ENCODE results near the gene LRRC2.
"Not testable (repeated sequence)": the region's sequence is repeated elsewhere in the genome, so short reads cannot be mapped to it uniquely, and the experiment has no call there.

Gene LRRC2

DNA sequence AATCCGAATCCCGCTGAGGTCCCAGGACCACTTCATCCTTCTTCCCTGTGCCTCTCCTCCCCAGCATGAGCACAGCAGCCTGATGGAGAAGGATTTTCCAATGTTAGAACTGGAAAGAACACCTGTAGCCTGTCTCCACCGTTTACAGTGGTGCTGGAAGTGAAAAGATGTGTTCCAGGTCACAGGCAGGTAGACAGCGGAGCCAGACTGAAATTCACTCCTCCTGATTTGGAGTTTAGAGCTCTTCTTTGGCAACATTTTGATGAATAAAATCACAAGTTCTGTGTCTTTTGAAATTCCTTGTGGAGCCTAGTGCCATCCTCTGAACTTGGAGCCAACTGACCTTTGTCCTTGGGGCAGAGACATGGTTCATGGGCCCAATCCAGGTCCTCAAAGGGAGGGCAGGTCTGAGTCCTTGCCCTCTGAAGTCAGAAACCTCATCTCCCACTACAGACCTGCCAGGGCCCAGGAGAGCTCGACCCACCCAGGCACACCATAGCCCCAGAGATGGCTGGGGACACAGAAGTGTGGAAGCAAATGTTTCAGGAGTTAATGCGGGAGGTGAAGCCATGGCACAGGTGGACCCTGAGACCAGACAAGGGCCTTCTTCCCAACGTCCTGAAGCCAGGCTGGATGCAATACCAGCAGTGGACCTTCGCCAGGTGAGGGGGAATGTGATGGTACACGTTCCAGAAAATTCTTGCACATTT, 68.4 kb downstream of the LRRC2 start, which contains the start of gene RTP3:
TSS of gene RTP3 (plus strand) at position 421 of the 710 bp plus-strand sequence. CDS start at position 508, 87 bp downstream.
- DNase-seq (ENCODE audit: low read depth) = no peak

DNA sequence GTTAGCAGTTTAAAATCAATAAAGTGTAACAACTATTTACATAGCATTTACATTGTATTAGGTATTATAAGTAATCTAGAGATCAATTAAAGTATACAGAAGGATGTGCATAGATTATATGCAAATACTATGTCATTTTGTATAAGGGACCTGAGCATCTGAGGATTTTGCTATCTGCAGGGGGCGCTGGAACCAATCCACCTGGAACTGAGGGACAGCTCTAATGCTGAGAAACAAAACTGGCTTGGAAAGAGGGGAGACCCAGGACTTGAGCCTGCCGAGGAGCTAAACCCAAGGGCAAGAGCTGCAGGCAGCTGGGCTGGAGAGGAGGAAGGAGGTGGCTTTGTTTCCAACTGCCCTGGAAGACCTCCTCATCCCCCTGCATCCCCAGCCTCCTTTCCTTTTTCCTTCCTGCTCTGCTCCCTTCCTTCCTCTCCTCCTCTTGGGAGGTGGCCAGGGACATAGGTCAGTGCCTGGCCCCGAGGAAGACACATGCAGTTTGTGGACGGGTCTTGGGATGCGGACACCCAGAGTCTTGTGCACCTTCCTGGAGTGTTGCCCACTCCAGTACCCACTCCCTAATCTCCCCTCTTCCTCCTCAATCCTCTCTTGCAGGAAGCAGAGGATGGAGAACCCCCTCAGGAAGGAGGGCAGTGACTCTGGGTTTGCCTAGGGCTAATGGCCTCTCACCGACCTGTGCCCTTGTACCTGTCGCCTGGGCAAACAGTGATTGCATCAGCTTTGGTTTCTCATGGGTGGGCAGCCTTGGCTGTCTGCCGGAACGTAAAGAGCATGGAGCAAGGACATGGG, 69.2 kb downstream of the LRRC2 start:
- DNase-seq (ENCODE audit: low read depth) = no peak

DNA sequence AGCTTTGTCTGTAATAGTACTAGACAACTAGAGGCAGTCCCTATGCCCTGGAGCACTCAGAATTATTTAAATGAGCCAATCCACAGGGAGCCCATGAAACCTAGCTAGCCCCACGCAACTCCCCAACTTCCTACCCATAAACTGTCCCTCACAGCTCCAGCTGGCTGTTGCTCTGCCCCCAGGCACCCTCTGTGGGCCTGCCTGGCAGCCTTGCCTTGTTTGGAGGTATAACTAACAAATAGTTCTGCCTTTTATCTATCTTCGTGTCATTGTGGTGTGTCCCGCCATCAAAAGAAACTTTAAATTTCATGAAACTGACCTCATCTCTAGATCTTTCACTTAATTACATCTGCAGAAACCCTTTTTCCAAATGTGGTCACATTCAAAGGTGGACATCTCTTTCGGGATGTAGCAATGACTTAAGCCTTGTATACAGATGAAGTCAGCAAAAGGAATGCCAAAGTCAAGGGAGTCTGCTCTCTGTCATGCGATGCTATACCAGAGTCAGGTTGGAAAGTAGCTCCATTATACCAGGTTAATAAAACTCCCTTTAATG, 70.1 kb downstream of the LRRC2 start:
- no peak for DNase-seq (ENCODE audit: low read depth)

DNA sequence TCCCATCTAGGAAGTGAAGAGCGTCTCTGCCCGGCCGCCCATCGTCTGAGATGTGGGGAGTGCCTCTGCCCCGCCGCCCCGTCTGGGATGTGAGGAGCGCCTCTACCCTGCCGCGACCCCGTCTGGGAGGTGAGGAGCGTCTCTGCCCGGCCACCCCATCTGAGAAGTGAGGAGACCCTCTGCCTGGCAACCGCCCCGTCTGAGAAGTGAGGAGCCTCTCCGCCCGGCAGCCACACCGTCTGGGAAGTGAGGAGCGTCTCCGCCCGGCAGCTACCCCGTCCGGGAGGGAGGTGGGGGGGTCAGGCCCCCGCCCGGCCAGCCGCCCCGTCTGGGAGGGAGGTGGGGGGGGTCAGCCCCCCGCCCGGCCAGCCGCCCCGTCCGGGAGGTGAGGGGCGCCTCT, 71.6 kb downstream of the LRRC2 start:
- DNase-seq (ENCODE audit: low read depth) = not testable (repeated sequence)

DNA sequence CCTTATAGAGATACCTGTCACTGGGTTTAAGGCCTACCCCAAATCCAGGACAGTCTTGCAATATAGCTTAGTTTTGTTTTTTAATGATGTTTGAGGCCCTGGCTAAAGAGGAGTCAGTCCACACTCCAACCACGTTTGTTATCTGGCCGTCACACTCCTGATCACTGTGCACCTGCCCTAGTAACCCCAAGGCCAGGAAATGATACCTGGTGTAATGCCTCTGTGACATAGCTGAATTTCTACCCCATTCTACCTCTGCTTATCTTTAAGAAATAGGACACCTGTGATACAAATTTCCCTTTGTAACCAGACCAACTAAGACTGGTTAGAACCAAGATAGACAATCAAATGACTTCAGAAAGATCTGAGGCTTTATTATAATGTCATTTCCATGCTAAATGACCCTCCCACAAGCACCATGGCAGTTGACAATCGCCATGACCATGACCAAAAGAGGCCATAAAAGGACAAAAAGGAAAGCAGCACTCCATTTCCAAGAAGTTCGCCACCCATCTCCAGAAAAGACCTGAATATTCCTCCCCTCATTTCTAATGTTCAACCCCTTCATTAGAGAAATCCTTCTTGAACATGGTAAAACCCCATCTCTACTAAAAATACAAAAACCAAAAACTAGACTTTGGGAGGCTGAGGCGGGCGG, 73.1 kb downstream of the LRRC2 start:
- DNase-seq (ENCODE audit: low read depth) = no peak

DNA sequence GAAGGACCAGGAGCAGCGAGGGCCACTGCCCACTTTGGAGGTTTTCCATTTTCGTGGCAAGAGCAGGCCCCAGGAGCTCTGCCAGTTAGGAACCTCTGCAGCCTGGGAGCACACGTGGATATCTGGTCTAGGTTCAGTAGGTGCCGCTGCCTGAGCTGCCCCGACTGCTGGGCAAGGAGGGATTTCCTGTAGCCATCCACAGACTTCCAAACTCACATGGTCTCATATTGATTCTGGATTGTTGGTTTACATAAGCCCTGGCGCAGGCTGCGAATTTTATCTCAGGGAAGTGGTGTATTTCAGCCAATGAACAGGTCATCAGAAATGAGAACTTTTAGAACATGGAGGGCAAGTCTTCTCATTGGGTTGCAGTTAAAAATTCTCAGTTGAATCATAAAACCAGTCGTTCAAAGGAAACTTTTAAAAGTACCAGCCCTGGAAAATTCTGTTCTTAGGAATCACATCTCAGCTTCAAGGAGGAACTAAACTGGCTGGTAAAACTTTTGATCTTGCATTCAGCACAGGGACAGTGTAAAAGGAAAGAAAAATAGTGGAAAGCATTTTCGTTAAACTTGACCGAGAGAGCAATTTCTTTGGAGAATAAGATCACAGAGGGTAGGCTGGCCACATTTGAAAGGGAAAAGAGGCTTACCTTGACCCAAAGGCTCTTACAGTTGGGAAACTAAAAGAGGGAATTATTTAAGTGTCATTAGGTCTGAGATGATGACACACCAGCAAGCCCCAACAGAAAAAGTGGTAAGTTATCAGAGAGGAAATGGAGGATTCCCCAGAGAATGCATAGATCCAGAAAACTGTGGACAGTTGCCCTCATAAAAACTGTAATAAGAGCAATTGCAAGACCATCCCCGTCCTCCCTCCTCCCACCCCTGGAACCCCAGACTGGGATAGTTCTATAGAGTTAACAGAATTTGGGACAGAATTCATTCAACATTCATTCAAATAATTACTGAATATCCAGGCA, 74.7 kb downstream of the LRRC2 start:
- no peak for DNase-seq (ENCODE audit: low read depth)

DNA sequence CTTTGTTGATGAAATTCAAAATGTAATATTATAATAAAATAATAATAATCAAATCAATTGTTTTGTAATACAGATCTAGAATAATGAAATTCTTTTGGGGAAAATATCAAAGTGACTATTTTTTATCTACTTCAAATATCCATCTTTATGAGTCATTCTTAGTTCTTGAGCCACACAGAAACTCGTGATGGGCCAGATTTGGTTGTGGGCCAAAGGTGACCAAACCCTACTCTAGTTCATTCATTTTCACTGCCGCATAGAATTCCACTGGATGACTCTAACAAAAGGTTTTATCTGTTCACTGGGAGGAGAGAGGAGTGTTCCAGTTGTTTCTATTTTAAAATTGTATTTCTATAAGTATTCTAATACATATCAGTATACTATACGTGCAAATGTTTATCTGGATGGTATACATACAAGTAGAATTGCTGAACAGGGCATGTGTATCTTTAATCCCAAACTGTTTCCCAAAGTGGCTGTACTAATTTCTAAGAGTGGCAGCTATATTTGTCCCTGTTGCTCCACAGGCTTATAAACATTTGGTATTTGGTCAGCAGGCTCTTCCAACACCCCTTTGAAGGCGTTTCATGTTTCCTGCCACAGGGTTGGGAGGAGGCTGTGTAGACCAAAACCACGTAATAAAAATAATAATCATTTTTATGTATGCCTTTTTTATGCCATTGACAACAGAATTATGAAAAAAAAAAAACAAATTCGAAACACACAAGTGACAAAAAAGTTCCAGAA, 75.6 kb downstream of the LRRC2 start:
- no peak for DNase-seq (ENCODE audit: low read depth)

DNA sequence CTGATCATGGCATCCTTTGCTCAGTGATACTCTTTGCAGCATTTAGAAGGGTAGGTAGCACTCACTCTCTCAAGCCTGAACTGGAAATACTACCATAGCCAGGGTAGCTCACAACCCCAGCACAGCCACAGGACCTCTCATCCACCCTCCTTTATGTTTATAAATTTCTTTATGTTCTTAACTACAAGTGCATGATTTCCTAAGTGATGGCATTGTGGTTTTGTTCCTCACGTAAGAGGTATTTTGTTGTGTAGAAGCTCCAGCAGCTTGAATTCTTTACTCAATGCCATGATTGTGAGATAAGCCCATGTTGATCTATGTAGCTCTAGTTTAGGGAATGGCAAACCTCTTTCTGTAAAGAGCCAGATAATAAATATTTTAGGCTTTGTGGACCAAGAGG, 76.2 kb downstream of the LRRC2 start:
- no peak for DNase-seq (ENCODE audit: low read depth)

DNA sequence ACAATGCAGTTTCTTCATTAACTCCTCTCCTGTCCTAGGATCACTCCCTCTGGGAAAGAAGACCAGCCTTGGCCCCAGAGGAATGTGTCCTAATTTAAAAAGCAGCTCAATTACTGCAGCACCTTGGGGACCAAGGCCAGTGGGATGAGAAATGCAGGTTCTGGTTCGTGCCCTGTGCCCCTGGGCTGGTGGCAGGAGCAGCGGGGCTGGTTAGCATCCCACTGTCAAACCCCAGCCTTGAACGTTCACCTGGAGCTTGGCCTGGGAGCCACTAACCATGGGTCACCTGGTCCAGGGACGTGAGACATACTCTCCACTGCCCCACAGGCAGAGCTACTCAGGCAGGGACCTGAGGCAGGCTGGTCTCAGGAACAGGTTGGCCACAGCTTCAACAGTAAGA, 76.7 kb downstream of the LRRC2 start:
- DNase-seq (ENCODE audit: low read depth) = no peak

DNA sequence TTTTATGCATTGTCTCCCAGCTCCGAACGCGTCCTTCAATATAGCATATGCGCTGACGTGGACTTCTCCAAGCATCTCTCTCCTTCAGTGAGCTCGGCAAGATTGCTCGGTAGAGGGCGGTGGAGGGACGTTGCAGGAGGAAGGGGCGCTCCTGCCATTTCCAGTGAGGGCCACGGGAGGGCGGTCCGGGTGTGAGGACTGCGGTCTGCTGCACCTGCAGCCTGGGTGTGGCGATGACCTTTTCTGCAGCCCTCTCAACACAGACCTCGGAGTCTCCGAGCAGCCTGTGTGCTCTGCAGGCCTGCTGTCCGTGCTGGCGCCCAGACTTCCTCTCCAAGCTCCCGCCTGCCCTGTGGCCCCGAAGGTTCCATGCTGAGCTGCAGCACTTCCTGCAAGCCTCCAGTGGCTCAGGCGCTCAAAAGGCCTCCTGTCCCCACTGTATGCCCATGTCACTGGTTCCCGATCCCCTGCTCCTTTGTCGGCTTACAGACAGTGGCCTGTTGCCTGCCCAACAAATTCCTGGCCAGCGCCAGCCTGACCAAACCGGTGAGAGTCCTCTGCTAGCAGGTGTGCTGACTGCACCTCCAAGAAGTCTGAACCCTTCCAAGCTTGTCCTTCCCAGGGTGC, 77.3 kb downstream of the LRRC2 start:
- DNase-seq (ENCODE audit: low read depth) = no peak

DNA sequence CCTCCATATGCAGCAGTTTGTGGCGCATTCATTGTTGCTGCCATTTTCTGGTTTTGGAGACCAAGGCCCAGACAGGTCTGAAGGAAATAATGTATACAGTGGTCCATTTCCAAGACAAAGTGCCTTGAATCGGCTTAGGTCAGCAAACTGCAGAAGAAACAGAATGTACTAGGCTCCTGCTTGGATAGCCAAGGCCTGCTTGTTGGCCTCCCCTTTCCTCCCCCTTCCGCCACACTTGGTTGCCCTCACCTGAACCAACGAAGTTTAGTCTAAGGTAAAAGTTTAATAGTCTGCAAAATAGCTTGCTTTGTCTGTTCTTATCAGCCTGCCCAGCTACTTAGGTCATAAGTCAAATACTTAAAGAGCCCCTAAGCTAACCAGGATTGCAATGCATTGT, 80.3 kb downstream of the LRRC2 start:
- DNase-seq (ENCODE audit: low read depth) = no peak

DNA sequence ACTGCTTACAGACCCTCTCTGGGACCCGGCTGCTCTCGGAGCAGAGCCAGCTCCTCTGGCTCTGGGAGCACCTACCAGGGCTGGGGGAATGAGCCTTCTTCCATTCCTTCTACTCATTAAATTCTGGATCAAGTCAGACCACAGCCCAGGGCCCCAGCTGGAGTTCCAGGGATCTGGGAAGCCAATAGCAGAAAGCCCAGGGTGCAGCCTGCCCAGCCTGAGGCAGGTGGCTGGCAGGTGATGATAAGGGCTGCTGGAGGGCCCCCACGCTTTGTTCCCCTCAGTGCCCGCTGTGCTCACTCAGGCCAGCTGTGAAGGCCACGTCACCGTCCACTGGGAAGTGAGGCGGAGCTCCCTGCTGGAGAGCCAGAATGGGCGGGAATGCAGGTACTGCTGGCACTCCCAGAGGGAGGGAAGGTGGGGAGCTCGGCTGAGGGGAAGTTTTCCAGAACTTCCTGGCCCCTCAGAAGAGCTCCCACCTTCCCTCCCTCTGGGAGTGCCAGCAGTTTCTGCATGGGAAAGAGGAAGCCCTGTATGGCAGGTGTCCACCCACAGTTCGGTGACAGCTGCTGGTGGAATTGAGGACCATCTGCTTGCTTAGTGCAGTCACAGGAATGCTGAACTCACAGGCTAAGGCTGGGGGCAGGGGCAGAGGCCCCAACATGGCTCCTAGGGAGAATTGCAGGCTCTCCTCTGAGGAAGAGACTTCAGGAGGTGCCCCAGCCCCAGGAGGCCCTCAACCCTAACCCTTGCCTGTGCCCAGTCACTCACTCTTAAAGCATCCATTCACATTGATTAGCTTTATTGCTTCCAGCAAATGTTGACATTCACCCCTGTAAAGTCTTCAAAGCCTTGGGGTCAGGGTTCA, 81.0 kb downstream of the LRRC2 start:
- no peak for DNase-seq (ENCODE audit: low read depth)

DNA sequence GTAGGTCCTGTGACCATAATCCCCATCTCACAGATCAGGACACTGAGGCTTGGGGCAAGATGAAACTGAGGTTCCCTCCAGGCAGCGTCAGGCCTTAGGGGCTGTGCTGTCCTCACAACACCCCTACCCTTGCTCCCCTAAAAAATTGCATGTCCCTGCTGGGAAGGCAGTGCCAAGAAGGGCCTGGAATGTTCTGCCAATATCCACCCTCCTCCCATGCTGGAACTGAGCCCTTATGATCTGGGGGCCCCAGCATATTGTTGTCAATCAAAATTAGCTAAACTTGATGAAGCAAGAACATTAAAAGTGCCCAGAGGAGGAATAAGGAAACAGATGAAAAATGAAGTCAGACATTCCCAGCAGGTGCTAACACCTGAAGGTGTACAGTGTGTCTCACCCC, 81.7 kb downstream of the LRRC2 start:
- no peak for DNase-seq (ENCODE audit: low read depth)

DNA sequence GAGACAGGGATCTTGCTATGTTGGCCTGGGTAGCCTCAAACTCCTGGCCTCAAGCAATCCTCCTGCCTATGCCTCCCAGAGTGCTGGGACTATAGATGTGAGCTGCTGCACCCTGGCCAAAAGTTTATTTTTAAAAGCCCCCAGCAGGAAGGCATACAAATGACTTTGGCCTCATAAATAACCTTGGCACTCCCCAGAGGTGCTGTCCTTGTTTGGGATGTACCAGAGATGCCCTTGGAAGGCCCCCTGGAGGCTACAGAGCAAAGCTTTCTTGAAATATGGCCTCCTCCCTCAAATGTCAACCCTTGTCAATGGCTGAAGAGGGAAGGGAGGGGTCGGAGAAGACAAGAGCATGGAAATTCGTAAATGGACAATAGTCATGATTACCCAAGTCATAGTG, 82.3 kb downstream of the LRRC2 start:
- DNase-seq (ENCODE audit: low read depth) = no peak

DNA sequence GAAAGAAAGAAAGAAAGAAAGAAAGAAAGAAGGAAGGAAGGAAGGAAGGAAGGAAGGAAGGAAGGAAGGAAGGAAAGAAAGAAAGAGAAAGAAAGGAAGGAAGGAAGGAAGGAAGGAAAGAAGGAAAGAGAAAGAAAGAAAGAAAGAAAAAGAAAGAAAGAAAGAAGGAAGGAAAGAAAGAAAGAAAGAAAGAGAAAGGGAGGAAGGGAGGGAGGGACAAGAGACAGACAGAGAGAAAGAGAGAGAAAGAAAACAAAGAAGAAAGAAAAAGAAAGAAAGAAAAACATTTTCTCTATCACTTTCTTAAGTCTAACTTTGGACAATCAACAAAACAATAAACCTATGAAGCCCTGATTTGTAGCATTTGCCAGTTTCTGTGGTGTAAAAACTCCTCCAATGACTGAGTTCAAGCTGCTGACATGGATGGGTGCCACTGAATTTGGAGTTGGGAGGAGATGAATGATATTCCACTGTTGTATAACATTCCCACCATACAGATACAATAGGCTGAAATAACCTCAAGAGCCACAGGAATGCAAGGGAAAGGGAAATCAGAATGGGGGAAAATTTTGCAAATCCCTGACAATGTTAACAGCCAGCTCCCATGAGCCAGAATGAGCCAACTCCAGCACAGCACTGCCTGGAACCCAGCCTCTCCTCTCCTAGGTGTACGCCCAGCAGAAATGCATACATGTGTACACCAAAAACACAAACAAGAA, 83.3 kb downstream of the LRRC2 start:
- DNase-seq (ENCODE audit: low read depth) = peak; percentile 91

DNA sequence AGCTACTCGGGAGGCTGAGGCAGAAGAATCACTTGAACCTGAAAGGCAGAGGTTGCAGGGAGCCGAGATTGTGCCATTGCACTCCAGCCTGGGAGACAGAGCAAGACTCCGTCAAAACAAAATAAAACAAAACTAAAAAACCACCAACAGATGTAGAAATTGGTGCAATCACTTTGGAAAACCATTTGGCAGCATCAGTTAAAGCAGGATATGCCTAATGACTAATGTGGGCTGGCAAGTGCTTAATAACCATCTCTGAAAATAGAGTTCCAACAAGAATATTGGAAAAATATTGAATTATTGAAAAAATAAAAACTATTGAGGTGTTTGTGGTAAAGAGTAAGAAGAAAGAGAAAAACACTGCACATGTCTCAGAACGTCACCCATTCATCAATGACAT, 84.5 kb downstream of the LRRC2 start:
- DNase-seq (ENCODE audit: low read depth) = no peak

DNA sequence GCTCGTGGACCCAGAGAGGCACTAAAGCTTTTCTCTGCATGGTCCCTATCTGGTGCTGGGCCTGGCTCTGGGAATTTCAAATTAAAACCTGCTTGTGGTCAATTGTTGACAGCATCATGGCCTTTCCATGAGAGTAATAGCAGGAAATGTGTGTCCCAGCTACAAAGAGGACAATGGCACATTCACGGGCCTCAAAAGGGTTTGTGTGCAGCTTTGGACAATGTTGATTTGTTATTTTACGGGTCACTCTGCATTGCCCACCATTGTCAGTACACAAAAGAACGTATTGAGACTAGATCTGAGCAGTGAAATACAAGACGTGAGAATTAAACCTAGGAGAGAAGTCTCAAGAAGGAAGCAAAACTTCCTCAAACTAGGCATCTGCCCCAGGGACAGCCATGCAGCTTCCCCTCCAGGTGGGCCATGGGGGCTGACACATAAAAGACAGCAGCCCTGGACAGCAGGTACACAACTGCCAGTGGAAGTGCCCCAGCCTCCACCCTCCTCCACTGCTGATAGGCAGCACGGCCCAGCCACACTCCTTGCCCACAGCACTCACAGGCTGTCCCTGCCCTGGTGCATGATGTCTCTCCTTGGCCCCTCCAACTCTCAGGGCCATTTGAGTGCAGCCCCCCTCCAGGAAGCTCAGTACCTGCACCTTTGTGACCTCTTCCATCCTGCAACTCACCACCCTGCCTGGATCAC, 85.5 kb downstream of the LRRC2 start:
- DNase-seq (ENCODE audit: low read depth) = no peak

DNA sequence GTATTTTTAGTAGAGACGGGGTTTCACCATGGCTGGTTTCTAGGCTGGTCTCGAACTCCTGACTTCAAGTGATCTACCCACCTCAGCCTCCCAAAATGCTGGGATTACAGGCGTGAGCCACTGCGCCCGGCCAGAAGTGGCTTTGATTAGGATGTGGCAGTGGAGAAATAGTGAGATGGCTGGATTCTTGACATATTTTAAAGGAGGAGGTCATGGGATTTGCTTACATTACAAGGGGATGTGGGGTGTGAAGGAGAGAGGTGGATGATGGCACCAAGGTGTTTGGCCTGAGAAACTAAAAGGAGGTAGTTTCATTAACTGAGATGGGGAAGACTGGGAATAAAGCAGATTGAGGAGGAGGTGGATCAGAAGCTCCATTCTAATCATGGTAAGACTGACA, 86.4 kb downstream of the LRRC2 start:
- DNase-seq (ENCODE audit: low read depth) = no peak

Data from HS-5 (cell line).